GM19467 (cell line): ENCODE measurements around the gene ADGRG6.

Experiments used
- ATAC-seq: cut with Tn5 transposase; IDR thresholded peaks from one replicate; pipeline ENCODE4 v1.9.1; 2021; ENCODE audit warnings: mild to moderate bottlenecking, moderate library complexity; ENCODE audit not compliant: unreplicated experiment

Gene ADGRG6

GRCh38 chr6:142290851-142291250, 11.0 kb upstream of the ADGRG6 start:
- ATAC-seq: no peak

DNA sequence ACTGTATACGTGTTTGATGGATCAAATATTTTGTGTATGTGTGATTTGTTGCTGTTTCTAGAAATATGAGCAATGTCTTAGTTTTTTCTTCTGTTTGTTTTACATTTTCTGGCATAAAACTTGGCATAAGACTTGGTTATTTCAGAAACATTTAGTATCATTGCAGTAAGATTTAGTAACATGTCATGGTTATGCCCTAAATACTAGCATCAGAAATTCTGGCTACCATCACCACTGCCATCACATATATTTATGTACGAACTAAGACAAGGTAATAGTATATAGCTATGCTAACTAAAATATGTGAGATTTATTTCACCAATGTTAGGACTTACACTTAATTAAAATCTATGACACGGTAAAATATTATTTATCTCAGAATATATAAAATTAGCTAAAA, 10.3 kb upstream of the ADGRG6 start:
- ATAC-seq: no peak

DNA sequence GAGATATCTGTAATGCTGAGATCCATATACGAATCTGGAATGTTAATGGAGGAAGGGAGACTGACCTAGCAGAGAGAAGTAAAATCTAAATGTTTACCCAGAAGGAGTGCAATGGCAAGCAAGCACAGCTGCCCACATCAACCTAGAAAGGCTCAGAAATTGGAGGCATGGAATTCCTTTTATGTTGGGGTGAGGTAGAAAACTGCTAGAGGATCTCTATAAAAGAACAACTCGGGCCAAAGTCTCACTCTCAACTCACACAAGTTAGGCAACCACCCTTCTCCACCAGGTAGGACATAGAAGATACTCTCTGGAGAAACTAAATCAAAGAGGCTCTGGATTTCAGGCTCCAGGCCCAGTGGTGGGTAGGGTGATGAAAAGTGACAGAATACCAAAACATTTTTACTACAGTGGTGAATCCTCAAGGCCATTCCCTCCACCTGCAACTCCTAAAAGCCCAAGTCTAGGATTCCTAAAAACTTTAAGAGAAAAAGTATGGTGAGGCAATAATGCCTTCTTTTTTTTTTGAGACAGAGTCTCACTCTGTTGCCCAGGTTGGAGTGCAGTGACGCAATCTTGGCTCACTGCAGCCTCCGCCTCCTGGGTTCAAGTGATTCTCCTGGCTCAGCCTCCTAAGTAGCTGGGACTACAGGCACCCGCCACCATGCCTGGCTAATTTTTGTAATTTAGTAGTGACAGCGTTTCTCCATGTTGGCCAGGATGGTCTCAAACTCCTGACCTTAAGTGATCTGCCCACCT, 9.5 kb upstream of the ADGRG6 start:
- no peak for ATAC-seq

DNA sequence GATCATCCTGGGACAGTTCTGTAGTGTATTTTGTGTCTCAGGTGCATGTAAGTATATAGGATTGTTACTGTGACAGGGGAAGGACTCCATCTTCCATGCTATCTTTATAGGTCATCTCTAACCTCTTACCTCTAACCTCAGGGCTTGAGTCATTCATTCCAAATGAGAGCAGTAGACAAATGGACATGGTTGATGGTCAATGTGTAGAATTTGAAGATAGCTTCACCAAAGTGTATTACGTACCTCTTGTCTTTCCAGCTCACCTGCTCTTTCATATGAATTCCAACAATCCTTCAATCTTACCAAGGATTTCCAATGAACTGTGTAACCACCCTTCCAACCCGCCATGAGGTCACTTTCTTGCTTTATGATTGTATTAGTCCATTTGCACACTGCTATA, 8.7 kb upstream of the ADGRG6 start:
- no peak for ATAC-seq

DNA sequence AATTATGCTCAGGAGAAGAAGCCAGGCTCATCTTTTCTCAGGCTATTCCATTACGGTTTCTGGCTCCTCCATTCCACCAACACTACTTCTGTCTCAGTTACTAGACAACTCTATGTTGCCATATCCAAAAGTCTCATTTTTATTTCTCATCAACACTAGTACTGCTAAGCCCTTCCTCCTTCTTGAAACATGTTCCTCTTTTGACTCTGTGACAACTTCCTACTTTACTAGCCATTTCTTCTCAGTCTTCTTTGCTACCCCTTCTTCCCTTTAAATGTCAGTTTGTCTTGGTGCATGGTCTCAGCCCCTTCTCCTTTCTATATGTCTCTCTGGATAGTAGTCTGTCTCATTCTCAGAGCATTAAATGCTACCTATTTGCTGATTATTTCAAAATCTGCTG, 7.1 kb upstream of the ADGRG6 start:
- ATAC-seq: no peak

DNA sequence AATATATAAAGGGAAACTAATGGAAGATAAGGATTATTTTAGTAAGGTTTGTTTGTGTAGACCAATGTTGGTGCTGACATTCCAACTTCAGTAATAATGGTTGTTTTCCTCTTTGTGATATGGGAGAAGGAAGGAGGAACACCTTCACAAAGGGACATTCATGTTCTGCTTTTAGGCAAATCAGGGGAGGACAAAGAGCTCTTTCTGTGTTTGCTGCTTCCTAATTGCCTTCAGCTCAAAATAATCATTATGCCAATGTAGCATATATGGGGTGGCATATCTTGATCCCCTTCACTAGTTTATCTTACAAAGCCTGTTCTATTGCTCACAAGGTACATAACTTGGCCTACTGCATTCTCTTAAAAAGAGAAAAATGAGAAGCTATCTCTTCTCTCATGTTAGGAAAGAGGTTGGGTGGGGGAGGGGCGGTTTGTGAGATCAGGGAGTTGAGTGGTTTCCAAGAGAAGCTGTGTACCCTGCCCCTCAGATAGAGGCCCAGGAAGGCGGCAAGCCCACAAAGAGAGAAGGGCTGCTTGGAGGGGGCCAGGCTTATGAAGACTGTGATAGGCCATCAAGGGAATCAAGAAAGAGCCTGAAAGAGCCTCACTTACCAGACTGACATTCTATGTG, 4.7 kb upstream of the ADGRG6 start:
- ATAC-seq: no peak

GRCh38 chr6:142297605-142297995, 4.2 kb upstream of the ADGRG6 start:
- no peak for ATAC-seq

GRCh38 chr6:142297996-142298753, 3.6 kb upstream of the ADGRG6 start:
- no peak for ATAC-seq

DNA sequence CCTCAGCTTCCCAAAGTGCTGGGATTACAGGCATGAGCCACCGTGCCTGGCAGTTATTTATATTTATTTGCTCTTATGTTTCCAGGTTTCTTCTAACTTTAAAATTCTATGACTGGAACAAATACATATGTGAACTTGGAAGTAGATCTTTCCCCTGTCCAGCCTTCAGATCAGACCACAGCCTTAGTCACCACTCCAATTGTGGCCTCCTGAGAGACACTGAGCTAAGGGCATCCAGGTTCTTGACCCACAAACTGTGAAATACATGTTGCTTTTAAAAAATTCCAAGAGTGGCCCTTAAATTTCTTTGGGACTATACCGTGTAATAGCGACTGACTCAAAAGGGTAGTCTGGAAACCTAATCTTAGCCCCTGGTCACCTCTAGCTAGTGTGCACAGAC, 1.5 kb upstream of the ADGRG6 start:
- ATAC-seq: no peak

DNA sequence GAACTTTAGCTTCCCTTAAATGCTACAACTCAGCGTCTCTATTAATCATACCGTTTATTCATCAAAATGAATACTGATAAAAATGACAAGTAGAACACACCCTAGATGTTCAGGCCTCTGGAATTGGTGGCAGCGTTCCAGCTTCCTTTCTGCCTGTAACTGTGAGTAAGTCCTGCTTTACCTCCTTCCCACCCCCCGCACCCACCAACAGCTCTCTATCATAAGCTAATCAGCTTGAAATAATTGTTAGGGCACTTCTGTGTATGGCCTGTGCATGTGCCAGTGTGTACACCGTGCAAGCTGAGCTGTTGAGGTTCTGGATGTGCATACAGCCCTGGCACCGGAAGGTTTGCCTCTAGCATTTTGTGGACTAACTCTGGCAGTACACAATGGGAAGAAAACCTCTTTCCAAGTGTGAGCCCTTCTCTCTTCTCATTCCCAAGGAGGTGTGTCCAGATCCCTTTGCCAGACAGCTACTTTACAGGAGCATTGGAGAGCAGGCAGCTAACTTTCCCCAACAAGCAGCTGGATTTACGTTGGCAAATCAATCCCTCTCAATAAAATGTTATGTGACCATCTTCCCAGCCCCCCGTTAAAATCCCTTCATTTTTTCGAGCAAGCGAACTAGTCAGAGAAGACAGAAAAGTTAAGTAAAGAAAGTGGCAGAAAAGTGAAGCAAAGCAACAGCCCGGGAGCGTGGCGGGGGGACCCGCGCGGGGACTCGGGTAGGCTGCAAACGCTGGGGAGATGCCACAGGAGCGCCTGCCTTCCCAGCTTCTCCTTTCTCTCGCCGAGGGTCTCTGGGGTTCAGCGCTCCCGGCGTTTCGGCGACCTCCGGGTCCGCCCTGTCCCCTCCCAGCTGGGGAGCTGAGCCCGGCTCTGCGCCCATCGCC, 803 bp upstream of the ADGRG6 start:
- no peak for ATAC-seq

GRCh38 chr6:142302421-142303175, 791 bp downstream of the ADGRG6 start:
- no peak for ATAC-seq

DNA sequence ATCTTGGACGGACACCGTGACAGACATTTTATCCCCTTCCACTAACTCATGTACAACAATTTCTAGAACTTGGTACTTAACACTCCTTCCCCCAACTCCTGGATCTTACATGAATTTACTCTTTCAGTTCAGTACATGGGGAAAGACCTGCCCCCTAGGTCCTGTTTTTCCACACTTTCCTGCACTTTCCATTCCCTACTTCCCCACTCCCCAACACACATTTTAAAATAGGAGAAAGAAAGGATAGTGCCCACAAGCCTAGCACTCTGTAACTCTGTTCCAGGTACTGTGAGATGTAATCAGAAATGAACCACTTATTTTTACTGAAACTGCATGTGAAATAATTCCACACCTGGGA, 1.3 kb downstream of the ADGRG6 start:
- no peak for ATAC-seq

GRCh38 chr6:142304241-142304640, 2.4 kb downstream of the ADGRG6 start:
- ATAC-seq: no peak

GRCh38 chr6:142306736-142307135, 4.9 kb downstream of the ADGRG6 start:
- ATAC-seq: no peak

DNA sequence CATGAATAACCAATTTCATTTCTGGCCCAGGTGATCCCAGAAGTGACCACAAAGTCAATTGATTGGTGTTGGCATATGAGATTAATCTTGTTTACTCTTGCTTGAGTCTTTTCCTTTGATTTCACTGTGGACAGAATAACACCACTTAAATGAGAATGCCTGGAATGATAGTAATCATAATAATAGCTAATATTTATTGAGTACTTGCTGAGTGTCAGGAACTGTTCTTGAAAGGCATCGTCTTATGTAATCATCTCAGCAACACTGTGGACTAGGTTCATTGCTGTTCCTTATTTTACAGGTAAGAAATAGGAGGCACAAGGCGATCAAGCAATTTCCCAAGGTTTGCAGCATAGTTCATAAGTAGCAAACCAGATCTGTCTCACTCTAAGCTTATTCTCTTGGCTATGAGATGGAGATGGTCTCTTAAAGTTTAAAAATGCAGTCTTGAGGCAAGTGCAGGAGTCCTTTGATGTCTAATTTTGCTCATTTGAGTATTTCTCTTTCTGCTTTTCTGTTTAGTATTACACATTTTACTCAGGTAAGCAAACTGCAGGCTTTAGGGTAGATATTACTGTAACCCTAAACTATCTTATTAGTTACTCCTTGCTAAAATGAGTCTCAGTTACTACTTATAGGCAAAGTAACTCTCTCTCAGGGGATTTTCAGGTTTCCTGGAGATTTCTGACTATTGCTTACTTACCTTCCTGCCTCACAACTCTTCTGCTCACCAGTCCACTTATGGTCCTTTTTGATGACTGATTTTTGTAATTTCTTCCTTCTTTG, 6.3 kb downstream of the ADGRG6 start:
- no peak for ATAC-seq

DNA sequence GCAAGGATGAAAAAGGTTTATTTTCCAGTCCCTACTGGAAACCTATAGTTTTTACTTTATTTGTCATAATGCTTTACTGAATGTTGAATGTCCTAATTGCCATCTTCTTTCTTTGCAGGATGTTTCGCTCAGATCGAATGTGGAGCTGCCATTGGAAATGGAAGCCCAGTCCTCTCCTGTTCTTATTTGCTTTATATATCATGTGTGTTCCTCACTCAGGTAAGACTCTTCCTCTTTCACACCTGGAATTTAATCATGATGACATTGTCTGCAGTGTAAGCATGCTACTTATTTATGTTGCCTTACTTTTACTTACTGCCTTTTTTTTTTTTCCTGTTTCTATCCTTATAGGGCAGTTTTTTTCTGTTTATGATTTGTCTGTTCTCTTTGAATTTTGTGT, 7.6 kb downstream of the ADGRG6 start:
- no peak for ATAC-seq

- no peak for ATAC-seq
Observed at GRCh38 chr6:142313284-142313683, 11.5 kb downstream of the ADGRG6 start.

GRCh38 chr6:142316791-142317368, 15.1 kb downstream of the ADGRG6 start:
- ATAC-seq: no peak

DNA sequence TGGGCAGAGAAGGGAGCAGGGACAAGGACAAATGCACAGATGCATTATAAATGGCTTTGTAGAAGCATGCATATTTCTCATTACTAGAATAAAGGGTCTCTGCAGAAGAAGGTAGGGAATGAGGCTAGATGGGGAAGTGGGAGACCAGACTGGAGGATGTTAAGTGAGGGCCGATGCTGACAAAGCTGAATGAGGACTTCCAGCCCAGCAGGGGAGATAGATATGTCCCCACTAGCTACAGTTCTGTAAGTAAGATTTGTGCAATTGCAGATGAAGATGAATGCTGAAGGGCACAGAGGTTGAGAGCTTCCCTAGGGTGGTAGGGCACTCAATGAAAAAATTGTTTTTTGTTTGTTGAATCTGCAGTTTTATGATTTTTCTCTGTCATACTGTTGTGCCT, 16.9 kb downstream of the ADGRG6 start:
- no peak for ATAC-seq
